ENCODE results near the gene MSGN1.

Gene MSGN1

GRCh38 chr2:17846676-17847075 lies 30.4 kb downstream of the MSGN1 start:
- DNase-seq (ENCODE audit: low read depth in 1 of 2, low spot score in 1 of 2): no peak

DNA sequence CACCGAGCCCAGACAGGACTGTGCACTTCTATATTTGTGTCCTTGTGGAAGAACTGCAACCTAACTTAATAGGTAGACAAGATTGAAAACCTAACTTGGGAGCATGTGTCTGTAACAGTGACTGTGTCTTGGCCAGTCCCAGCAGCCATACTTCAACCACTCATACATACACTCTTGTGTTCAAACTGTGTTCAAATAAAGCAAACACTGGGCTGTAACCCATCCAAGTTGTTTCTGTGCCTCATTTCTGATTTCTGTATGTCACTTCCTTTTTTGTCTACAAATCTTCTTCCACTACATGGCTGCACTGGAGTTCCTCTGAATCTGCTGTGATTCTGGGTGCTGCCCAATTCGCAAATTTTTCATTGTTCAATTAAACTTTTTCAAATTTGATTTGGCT lies 31.0 kb downstream of the MSGN1 start:
- DNase-seq (ENCODE audit: low read depth in 1 of 2, low spot score in 1 of 2): no peak

GRCh38 chr2:17849275-17849674 lies 33.0 kb downstream of the MSGN1 start:
- DNase-seq (ENCODE audit: low read depth in 1 of 2, low spot score in 1 of 2): no peak

GRCh38 chr2:17850151-17850550 lies 33.9 kb downstream of the MSGN1 start:
- DNase-seq (ENCODE audit: low read depth in 1 of 2, low spot score in 1 of 2): no peak

DNA sequence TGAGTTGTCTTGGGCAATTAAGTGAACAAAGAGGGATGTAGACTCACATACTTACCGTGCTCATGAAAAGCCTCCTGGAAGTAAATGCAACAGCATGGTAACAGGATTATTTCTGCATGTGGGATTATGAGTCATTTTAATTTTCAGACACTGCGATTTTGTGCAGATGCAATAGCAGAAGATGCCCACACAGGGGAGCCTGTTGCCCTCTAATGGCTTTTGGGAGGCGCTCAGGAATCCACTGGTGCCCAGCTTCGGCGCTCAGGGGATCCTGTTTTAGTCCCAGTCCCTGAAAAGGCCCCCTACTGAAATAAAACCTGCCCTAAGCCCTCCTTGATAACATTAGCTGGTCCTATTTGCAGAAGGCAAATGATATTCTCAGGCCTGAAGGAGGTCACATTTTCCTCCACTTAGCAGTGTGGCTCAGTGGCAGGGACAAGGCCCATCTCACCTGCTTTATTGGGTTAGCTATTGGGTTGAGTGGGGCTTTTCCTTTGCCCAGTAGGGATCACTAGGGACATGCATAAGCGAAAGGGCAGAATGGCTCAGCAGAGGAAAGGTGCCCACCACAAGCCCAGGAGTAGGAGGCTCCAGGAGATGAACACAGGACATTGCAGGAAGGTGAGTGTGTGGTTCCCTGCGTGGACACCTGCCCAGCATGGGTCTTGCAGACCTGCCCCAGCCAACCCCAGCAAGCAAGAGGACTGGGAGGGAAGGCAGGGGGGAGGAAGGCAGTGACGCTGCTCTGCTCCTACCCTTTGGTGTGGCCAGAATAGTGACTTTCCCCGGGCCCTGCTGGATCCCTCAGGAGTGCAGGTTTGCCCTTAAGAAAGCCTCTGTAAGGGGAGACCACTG lies 35.7 kb downstream of the MSGN1 start:
- no peak for DNase-seq (ENCODE audit: low read depth in 1 of 2, low spot score in 1 of 2)

DNA sequence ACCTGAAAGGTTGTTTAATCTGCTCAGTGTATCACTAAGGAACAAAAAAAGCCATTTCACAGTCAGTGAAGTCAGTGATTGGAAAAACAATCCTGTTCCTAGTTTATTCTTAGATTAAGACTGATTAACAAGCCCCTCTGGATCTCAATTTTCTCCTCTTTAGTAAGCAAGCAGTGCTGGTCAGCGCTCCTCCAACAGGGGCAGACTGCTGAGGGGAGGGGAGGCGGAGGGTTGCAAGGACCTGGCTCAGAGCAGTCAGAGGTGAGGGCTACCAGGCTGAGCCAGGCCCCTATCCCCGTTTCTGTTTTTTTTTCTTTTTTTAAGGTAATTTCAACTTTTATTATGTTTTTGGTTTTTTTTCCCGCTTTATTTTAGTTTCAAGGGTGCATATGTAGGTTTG lies 37.5 kb downstream of the MSGN1 start:
- no peak for DNase-seq (ENCODE audit: low read depth in 1 of 2, low spot score in 1 of 2)

DNA sequence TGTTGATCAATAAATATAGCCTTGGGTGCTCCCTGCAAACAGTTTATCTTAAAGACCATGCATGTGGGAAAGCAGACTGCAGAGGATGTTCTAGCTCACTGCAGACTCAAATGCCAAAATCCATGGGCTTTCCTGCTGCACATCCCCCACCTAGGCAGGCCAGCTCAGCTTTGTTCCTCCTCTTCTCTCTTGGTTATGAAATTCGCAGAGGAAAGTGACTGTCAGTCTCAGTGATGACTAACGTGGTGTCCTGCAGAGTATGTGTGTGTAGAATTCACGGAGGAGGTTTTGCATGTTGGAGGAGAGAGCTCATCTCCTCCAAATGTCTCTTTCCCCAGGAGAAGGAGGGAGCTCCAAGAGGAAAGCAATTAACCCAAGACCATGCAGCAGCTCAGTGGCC lies 40.8 kb downstream of the MSGN1 start:
- no peak for DNase-seq (ENCODE audit: low read depth in 1 of 2, low spot score in 1 of 2)

- no peak for DNase-seq (ENCODE audit: low read depth in 1 of 2, low spot score in 1 of 2)
Measured at GRCh38 chr2:17858064-17858463, 41.8 kb downstream of the MSGN1 start.

DNA sequence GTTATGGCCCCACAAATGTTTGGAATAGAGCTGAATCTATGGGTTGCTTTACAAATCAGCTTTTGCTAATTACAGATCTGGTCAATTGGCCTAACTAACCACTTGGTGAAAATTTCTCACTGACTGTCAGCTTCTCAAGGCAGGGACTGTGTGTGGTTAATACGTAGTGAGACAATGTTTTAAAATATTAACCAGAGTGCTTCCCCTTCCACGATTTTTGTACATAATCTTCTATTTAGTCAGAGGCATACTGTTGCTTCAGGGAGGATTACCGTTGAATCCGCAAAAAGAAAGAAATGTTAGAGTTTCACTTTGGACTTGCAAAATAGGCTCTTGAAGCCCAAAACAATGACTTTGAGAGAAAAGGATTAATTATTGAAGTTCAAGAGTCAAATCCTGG lies 47.3 kb downstream of the MSGN1 start:
- no peak for DNase-seq (ENCODE audit: low read depth in 1 of 2, low spot score in 1 of 2)

DNA sequence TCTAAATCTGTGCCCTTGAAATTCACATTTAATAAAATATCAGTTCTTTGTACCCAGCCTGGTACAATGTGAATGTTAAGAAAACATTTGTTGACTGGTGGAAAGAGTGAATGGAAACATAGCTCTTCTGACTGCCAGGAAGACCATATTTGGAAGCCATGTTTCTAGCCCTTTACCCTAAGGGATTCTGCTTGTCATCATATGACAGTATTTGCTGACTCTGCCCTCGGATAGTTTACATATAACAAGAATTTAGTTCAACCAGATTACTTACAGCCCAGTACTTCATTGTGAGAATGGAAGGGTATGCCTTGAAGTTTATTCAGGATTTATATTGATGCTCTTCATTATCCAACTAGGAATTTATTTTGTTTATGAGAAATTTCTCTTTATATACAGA lies 48.4 kb downstream of the MSGN1 start:
- no peak for DNase-seq (ENCODE audit: low read depth in 1 of 2, low spot score in 1 of 2)

GRCh38 chr2:17867133-17867532 lies 50.9 kb downstream of the MSGN1 start:
- no peak for DNase-seq (ENCODE audit: low read depth in 1 of 2, low spot score in 1 of 2)

Data from activated T-helper 1 cell treated with anti-CD3 and anti-CD28 coated beads, Interleukin-2, amount 50 U/mL, for 16 hours (primary cell).